H1 (cell line): Measurements from ENCODE around the gene NKAIN2. TPM values are rescaled to one million over a fixed set of nuclear protein-coding genes. Genes with fewer than 3 reads are reported as not detected.

Source experiments
- CTCF ChIA-PET: fragments of 300-600 bp; sonication (Branson Sonifier 250); formaldehyde crosslinking; loops from one replicate; lab custom pipeline; 2021; ENCODE audit not compliant: partially characterized antibody; lab: Charles Lee
- POLR2A ChIA-PET: fragments of 300-600 bp; sonication (Branson Sonifier 250); formaldehyde crosslinking; loops from one replicate; lab custom pipeline; 2021; ENCODE audit warnings: inconsistent platforms; ENCODE audit not compliant: partially characterized antibody; lab: Charles Lee
- DNase-seq, 2 experiments: peaks; one replicate each; pipeline versions ENCODE4 v3.0.0 to v3.0.0-alpha.2; 2010 to 2022; ENCODE audit warnings: low spot score in 2 of 2, low read depth in 1 of 2, mixed read lengths in 1 of 2
- FAIRE-seq: peaks from 2 replicates; lab custom pipeline; 2011; peaks lifted over from hg19 to GRCh38; lab: Jason Lieb, UNC
- H2AFZ ChIP-seq: 2 replicates; pipeline ENCODE4 v1.8.1; 2012; ENCODE audit warnings: low read length, inconsistent platforms
- H2AK5ac ChIP-seq: 2 replicates; pipeline ENCODE4 v1.6.1; 2013; ENCODE audit warnings: low read depth, low read length
- H2BK120ac ChIP-seq: replicated peaks from 2 replicates; pipeline ENCODE3; 2013; ENCODE audit warnings: low read depth, low read length, inconsistent platforms
- H2BK12ac ChIP-seq: 2 replicates; pipeline ENCODE4 v1.6.1; 2013; ENCODE audit warnings: low read depth, low read length
- H2BK15ac ChIP-seq: 2 replicates; pipeline ENCODE4 v1.6.1; 2013; ENCODE audit warnings: low read length
- H2BK20ac ChIP-seq: 2 replicates; pipeline ENCODE4 v1.6.1; 2013; ENCODE audit warnings: low read length
- H2BK5ac ChIP-seq: 2 replicates; pipeline ENCODE4 v1.6.1; 2013; ENCODE audit warnings: low read depth, low read length
- H3K14ac ChIP-seq: 2 replicates; pipeline ENCODE4 v1.6.1; 2013; ENCODE audit warnings: inconsistent platforms; ENCODE audit not compliant: insufficient read length
- H3K18ac ChIP-seq: 2 replicates; pipeline ENCODE4 v1.6.1; 2013; ENCODE audit warnings: low read length; ENCODE audit errors: extremely low read depth
- H3K23ac ChIP-seq: 2 replicates; pipeline ENCODE4 v1.6.1; 2013; ENCODE audit warnings: inconsistent platforms; ENCODE audit not compliant: insufficient read length
- H3K23me2 ChIP-seq: 2 replicates; pipeline ENCODE4 v1.6.1; 2013; ENCODE audit warnings: low read depth, low read length
- H3K27ac ChIP-seq: 2 replicates; pipeline ENCODE4 v1.6.1; 2011; ENCODE audit warnings: low read depth, low read length, inconsistent platforms
- H3K27me3 ChIP-seq, 4 experiments: replicated peaks in 1 of 4; 1 replicate in 1 of 4; 2 replicates in 3 of 4; pipeline versions ENCODE4 v1.6.1 to v1.8.1; 2011 to 2013; ENCODE audit warnings: low read length in 3 of 4, mild to moderate bottlenecking in 3 of 4, inconsistent platforms in 2 of 4, mixed read lengths in 2 of 4, moderate library complexity in 1 of 4; ENCODE audit not compliant: control insufficient read depth in 3 of 4, insufficient read depth in 3 of 4; ENCODE audit errors: extremely low read depth in 1 of 4
- H3K36me3 ChIP-seq, 4 experiments: 2 replicates each; pipeline versions ENCODE4 v1.6.1 to v1.8.1; 2011 to 2013; ENCODE audit warnings: mild to moderate bottlenecking in 4 of 4, low read length in 3 of 4, moderate library complexity in 2 of 4, control low read depth in 1 of 4, inconsistent platforms in 1 of 4; ENCODE audit not compliant: insufficient read depth in 4 of 4, control insufficient read depth in 2 of 4
- H3K4ac ChIP-seq: replicated peaks from 2 replicates; pipeline ENCODE3; 2013; ENCODE audit warnings: low read length, low read depth, mixed read lengths, inconsistent platforms; ENCODE audit not compliant: insufficient read length
- H3K4me1 ChIP-seq, 4 experiments: replicated peaks in 1 of 4; 1 replicate in 1 of 4; 2 replicates in 3 of 4; pipeline versions ENCODE4 v1.6.1 to v1.8.1; 2011 to 2013; ENCODE audit warnings: low read length in 3 of 4, inconsistent platforms in 2 of 4, mixed read lengths in 1 of 4; ENCODE audit not compliant: insufficient read depth in 4 of 4, control insufficient read depth in 3 of 4
- H3K4me2 ChIP-seq, 2 experiments: 2 replicates each; pipeline versions ENCODE4 v1.6.1 to v1.8.1; 2011 to 2013; ENCODE audit warnings: low read depth in 2 of 2, low read length in 2 of 2, control low read depth in 1 of 2, inconsistent platforms in 1 of 2, mild to moderate bottlenecking in 1 of 2; ENCODE audit not compliant: insufficient read depth in 1 of 2
- H3K4me3 ChIP-seq, 4 experiments: fragments of 200-600, 300-600 bp in 1 of 4; sonication (generic), shearing (Covaris generic), sonication (Bioruptor Twin) in 1 of 4; 2 replicates each; pipeline versions ENCODE4 v1.5.1 to v1.8.1; 2011 to 2016; ENCODE audit warnings: low read length in 4 of 4, low read depth in 3 of 4, control low read depth in 2 of 4, inconsistent platforms in 2 of 4, mild to moderate bottlenecking in 2 of 4, mixed read lengths in 1 of 4, moderate library complexity in 1 of 4; ENCODE audit not compliant: insufficient read depth in 2 of 4; ENCODE audit errors: extremely low read depth in 1 of 4
- H3K56ac ChIP-seq: replicated peaks from 2 replicates; pipeline ENCODE3; 2013; ENCODE audit warnings: low read depth, mild to moderate bottlenecking, mixed read lengths, low read length, inconsistent platforms; ENCODE audit not compliant: insufficient read length
- H3K79me1 ChIP-seq: 2 replicates; pipeline ENCODE4 v1.6.1; 2013; ENCODE audit warnings: low read depth, low read length, control low read depth
- H3K79me2 ChIP-seq, 2 experiments: 2 replicates each; pipeline versions ENCODE4 v1.6.1 to v1.8.1; 2012 to 2013; ENCODE audit warnings: low read length in 2 of 2, mild to moderate bottlenecking in 2 of 2, inconsistent platforms in 1 of 2; ENCODE audit not compliant: insufficient read depth in 2 of 2, control insufficient read depth in 1 of 2
- H3K9ac ChIP-seq, 4 experiments: replicated peaks in 1 of 4; 1 replicate in 1 of 4; 2 replicates in 3 of 4; pipeline versions ENCODE4 v1.6.1 to v1.8.1; 2011 to 2013; ENCODE audit warnings: low read depth in 3 of 4, low read length in 3 of 4, control low read depth in 2 of 4, mild to moderate bottlenecking in 2 of 4, moderate library complexity in 2 of 4, inconsistent platforms in 1 of 4; ENCODE audit errors: extremely low read depth in 1 of 4
- H3K9me3 ChIP-seq, 2 experiments: 2 replicates each; pipeline versions ENCODE4 v1.6.1 to v1.8.1; 2012 to 2013; ENCODE audit warnings: mild to moderate bottlenecking in 2 of 2, moderate library complexity in 2 of 2, control low read depth in 1 of 2, inconsistent platforms in 1 of 2, low read depth in 1 of 2, low read length in 1 of 2, mixed read lengths in 1 of 2; ENCODE audit not compliant: insufficient read depth in 2 of 2
- H4K20me1 ChIP-seq, 2 experiments: replicated peaks in 1 of 2; 2 replicates each; pipeline versions ENCODE3 to v1.8.1; 2011 to 2013; ENCODE audit warnings: inconsistent platforms in 2 of 2, low read length in 2 of 2, mild to moderate bottlenecking in 1 of 2; ENCODE audit not compliant: insufficient read depth in 2 of 2, control insufficient read depth in 1 of 2
- H4K5ac ChIP-seq: 2 replicates; pipeline ENCODE4 v1.6.1; 2013; ENCODE audit warnings: low read length, low read depth, mixed read lengths, inconsistent platforms; ENCODE audit not compliant: insufficient read length
- H4K8ac ChIP-seq: 2 replicates; pipeline ENCODE4 v1.8.0; 2013; ENCODE audit warnings: mild to moderate bottlenecking, moderate library complexity, low read length, inconsistent platforms; ENCODE audit not compliant: insufficient read depth; ENCODE audit errors: extremely low read depth
- H4K91ac ChIP-seq: replicated peaks from 2 replicates; pipeline ENCODE3; 2013; ENCODE audit warnings: low read length, mixed read lengths, inconsistent platforms; ENCODE audit not compliant: insufficient read length
- BACH1 ChIP-seq: IDR thresholded peaks from 2 replicates; pipeline ENCODE4 v1.6.1; 2012; ENCODE audit warnings: low read length, improper control_type of control experiment
- CBX8 ChIP-seq: fragments of 300-800, 300-1000 bp; sonication (generic); IDR thresholded peaks from 2 replicates; pipeline ENCODE4 v1.7.1; 2016; ENCODE audit warnings: low read depth, low read length, borderline replicate concordance
- NRF1 ChIP-seq: IDR thresholded peaks from 2 replicates; pipeline ENCODE4 v1.6.1; 2011; ENCODE audit warnings: mild to moderate bottlenecking, low read depth, low read length, improper control_type of control experiment
- RBBP5 ChIP-seq: IDR thresholded peaks from 2 replicates; pipeline ENCODE4 v1.7.1; 2012; ENCODE audit warnings: low read depth, mild to moderate bottlenecking, inconsistent platforms, low read length, moderate library complexity, borderline replicate concordance
- SIX5 ChIP-seq: IDR thresholded peaks from 2 replicates; pipeline ENCODE4 v1.6.1; 2011; ENCODE audit warnings: mild to moderate bottlenecking, low read depth, low read length
- WGBS, 2 experiments: shearing (Covaris generic) in 1 of 2; methylation state at CpG; one replicate each; pipeline versions ENCODE4 v1.1.6 to v1.1.7; 2013 to 2015; ENCODE audit warnings: low lambda C conversion rate in 2 of 2, mixed read lengths in 2 of 2, inconsistent platforms in 1 of 2, low coverage in 1 of 2, missing lambda C conversion rate in 1 of 2; ENCODE audit not compliant: insufficient replicate concordance in 2 of 2, insufficient coverage in 1 of 2, insufficient read length in 1 of 2; ENCODE audit errors: extremely low coverage in 1 of 2, missing lambda C conversion rate in 1 of 2; 5-methylcytosine and 5-hydroxymethylcytosine counted together
- polyA plus RNA-seq, 7 experiments: library from polyadenylated mRNA; depleted of rRNA in 3 of 7; stranded (reverse) in 5 of 7; unstranded in 2 of 7; fragments of >200 nt in 5 of 7; fragments of 200-250 nt in 2 of 7; gene quantifications; 1 replicate in 5 of 7; 2 replicates in 1 of 7; 4 replicates in 1 of 7; pipeline versions ENCODE4 v1.2.1 to v1.2.3, GENCODE V29; 2011 to 2013; ENCODE audit warnings: missing spikeins in 2 of 7, mixed read lengths in 2 of 7
- total RNA-seq: library from RNA; stranded (reverse); fragmentation: NEBNext Ultra II Directional; extraction: Animal tissue kit (Norgen Biotek cat#: 25700); gene quantifications from 2 replicates; pipeline ENCODE4 v1.2.1, GENCODE V29; 2021

Gene NKAIN2
- total and polyA plus RNA-seq, 2 of the 8 experiments (the other 6 are each of a cell fraction or from before 2014, with no cell fraction given) = 0.20 to 0.34 TPM

DNA sequence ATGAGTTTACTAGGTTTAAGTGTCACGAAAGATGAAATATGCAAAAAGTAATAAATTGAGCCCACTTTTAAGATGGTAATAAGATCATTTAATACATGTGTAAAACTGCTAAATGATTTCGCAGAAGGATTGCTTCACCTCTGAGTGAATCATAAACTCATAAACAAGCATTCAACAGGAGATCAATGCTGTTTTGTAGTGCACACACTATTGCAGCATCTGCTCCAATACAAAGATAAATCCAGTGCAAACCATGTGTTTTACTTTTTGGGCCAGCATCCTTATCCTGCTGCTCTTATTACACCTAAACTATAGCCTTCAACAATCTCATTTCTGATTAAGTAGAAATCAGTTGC lies 400.1 kb downstream of the NKAIN2 start:
- no peak overlapping the region for H2AFZ ChIP-seq
- H3K4me1 ChIP-seq = no peaks in the 10 kb centered on the region
- no peaks in the 10 kb centered on the region for H3K23me2 ChIP-seq
- no peaks in the 10 kb centered on the region for H3K79me2 ChIP-seq
- no peak overlapping the region for H3K4me3 ChIP-seq
- DNase-seq (no peak), FAIRE-seq (no peak)
- no peak overlapping the region for H4K91ac ChIP-seq
- no peak overlapping the region for H3K23ac ChIP-seq
- no peaks in the 10 kb centered on the region for H3K79me1 ChIP-seq
- ChIA-PET POLR2A (no interaction called here), CTCF (no interaction called here)
- no peak overlapping the region for H2BK120ac ChIP-seq
- H3K9me3 ChIP-seq = no peaks in the 10 kb centered on the region
- H2BK20ac ChIP-seq = no peak overlapping the region
- H3K4ac ChIP-seq = no peak overlapping the region
- H2BK15ac ChIP-seq = no peak overlapping the region
- H2AK5ac ChIP-seq = no peak overlapping the region
- no peaks in the 10 kb centered on the region for H3K36me3 ChIP-seq
- WGBS, 2 experiments = 50% methylated on average over 2 of the region's 2 CpGs; no CpG with 5 or more reads in 1 of the 2 experiments
- no peak overlapping the region for H3K27ac ChIP-seq
- no peaks in the 10 kb centered on the region for H4K20me1 ChIP-seq
- no peak overlapping the region for H2BK12ac ChIP-seq
- no peak overlapping the region for H4K5ac ChIP-seq
- no peak overlapping the region for H3K4me2 ChIP-seq
- H3K18ac ChIP-seq = no peak overlapping the region
- no peak overlapping the region for H3K56ac ChIP-seq
- no peak overlapping the region for H3K9ac ChIP-seq
- no peak overlapping the region for H4K8ac ChIP-seq
- H2BK5ac ChIP-seq = no peak overlapping the region
- no peak overlapping the region for H3K14ac ChIP-seq
- no peaks in the 10 kb centered on the region for H3K27me3 ChIP-seq
- TF ChIP-seq RBBP5 (no peak), CBX8 (no peak), BACH1 (no peak), SIX5 (no peak), NRF1 (no peak)
- TF ChIP-seq, all 59 proteins: peak for 0
